ENCODE measurements around the gene TVP23A. TPM values are rescaled to one million over a fixed set of nuclear protein-coding genes. Genes with fewer than 3 reads are reported as not detected.

Gene TVP23A
- total RNA-seq, 1 donor from 2014 or later = 0.13 TPM

DNA sequence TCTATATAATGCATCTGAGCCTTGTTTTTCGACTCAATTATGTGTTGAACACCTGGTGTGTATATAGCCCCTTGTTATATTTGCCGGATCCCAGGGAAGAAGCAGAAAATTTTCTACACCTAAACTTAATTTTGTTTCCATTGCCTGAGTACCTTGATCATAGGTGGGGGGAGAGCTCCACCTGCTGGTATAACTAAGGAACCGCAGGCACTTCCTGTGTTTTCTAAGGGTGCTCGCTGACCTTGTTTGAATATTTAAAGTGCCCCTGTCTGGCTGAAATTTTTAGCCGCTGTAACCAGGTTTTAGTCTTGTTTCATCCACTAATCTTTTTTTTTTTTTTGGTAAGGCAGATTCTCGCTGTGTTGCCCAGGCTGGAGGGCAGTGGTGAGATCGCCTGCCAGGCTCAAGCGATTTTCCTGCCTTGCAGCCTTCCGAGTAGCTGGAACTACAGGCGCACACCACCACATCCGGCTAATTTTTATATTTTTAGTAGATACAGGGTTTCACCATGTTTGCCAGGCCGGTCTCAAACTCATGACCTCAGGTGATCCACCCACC is 81.4 kb downstream of the TVP23A start:
- DNase-seq (ENCODE audit: low spot score) = no peak
- intact Hi-C loops (cut with DNase I) = loop anchor here (2.0 to 10.0 kb wide), 3 partner anchors 160 to 422 kb away; no protein-coding TSS in a partner anchor

GRCh38 chr16:10731790-10732189 is 86.8 kb downstream of the TVP23A start:
- no peak for DNase-seq (ENCODE audit: low spot score)
- intact Hi-C loops (cut with DNase I) = loop anchor here (10.0 kb wide), 1 partner anchor 417 kb away; no protein-coding TSS in a partner anchor

DNA sequence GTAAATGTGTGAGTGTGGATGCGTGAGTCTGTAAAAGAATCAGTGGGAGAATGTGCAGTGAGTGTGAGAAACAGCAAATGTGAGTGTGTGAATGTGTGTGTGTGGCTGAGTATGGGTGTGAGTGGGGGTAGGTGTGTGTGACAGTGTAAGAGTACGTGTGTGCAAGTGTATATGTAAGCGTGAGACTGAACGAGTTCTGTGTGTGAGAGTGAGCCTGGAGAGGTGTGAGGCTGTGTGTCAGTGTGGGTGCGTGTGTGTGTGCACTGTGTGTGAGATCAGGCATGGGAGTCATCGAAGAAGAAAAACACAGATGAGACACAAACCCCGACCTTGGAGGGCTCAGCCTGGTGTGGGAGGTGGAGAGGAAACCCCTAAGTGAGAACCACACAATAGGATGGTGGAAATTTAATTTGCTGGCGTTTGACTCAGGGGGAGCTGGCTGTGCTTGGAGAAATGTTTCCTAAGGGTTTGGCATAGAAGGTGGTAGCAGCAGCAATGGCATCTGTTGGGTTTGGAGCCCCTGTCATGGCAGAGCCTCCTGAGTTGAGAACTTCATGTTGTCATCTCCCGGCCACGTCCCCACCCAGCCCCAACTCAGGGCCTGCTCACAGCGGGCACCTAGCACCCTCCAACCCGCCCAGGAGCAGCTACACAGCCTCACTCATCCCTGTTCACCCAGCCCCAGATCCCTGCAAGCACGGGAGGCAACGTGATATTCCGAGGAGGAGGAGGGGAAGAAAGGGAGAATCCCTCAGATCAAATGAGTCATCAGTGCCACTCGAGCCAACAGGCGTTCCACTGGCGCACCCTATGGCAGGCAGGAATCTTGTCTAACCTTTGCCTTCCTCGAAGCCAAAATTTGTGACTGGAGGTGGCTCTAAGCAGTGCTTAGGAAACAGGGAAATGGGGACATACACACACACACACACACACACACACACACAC is 89.2 kb downstream of the TVP23A start:
- intact Hi-C loops (cut with DNase I) = loop anchor here (10.0 kb wide), 1 partner anchor 415 kb away; no protein-coding TSS in a partner anchor
- no peak for DNase-seq (ENCODE audit: low spot score)

DNA sequence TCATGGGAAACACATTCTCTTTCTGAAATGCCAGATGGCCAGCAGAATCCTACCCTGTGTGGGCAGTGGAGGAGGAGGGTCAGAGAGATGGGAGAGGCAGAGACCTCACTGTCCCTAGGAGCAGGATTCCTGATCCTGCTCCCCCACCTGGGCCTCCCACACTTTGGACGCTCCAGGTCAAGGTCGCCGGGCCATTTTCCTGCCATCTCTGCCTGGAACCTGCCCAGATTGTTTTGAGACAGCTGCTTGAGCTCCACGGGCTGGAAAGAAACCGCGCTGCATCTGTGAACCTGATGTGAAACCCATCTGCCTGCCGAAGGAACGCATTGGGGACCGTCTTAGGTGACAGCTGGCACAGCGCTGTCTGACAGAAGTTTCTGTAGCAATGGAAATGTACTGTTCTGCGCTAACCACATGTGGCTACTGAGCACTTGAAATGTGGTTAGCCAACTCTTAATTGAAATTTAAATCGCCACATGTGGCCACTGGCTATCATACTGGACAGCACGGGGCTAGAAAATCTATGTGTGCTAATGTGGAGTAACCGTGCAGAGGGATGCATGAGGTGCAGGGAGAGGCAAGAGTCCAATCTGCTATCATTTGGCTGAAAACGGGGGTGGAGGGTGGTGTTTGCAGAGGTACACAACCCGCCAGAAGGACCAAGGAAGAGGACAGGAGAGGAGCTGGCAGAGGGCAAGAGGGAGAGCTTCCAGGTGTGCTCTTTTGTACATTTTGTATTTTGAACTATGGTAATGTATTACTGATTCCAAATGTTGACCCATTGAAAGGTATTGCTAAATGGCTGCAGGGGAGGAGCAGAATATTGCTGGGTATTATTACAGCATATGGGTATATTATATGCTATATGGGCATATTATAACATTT is 90.3 kb downstream of the TVP23A start:
- intact Hi-C loops (cut with DNase I) = no loop called here
- DNase-seq (ENCODE audit: low spot score) = no peak

Other genes starting within 250 kb of the TVP23A start
- gene EMP2, start 238.2 kb downstream of the TVP23A start, total RNA-seq = 51.1 TPM
- gene TEKT5, start 123.9 kb downstream of the TVP23A start, total RNA-seq = 0.22 TPM
- 44.6 TPM for gene NUBP1, start 75.0 kb downstream of the TVP23A start, total RNA-seq
- 7.2 TPM for gene CIITA, start 58.4 kb upstream of the TVP23A start, total RNA-seq
- gene DEXI, start 123.7 kb upstream of the TVP23A start, total RNA-seq = 68.1 TPM
- gene CLEC16A, start 125.8 kb upstream of the TVP23A start, total RNA-seq = 28.4 TPM